Measurements from ENCODE around the gene WDR17. TPM values are rescaled to one million over a fixed set of nuclear protein-coding genes. Genes with fewer than 3 reads are reported as not detected.
A peak's percentile ranks its signal among the peaks of the same experiment; 100 is the strongest.

WDR17 gene
- total RNA-seq, 4 donors from 2014 or later: 0.57 to 6.7 (median 1.8) TPM

DNA sequence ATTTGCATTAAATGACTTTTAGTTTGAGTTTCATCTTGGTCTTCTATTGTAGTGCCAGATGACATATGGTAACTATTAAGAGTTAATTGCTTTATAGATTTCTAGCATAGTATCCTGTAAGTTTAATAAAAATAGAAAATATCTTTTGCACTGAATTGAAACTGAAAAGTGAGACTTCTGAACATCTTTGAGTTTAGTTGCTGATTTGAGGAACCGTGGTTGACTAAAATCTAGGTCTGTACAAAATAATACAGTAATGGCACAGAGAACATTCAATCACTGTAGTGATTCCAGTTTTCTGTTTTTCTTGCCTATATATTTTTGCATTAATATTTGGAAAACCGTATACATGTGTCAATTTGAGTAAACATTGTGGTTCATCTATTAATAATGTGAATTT lies 69.0 kb downstream of the WDR17 start:
- Histone ChIP-seq H3K27me3 (no peaks in the 10 kb centered on the region), H3K4me3 (no peak overlapping the region), H3K4me1 (no peaks in the 10 kb centered on the region), H3K36me3 (no peaks in the 10 kb centered on the region), H3K9me3 (no peaks in the 10 kb centered on the region), H3K27ac (no peak overlapping the region)
- no peak for DNase-seq
- TF ChIP-seq POLR2A (IDR thresholded peaks at IDR 0.05): no peak
- TF ChIP-seq, protein P1, sequence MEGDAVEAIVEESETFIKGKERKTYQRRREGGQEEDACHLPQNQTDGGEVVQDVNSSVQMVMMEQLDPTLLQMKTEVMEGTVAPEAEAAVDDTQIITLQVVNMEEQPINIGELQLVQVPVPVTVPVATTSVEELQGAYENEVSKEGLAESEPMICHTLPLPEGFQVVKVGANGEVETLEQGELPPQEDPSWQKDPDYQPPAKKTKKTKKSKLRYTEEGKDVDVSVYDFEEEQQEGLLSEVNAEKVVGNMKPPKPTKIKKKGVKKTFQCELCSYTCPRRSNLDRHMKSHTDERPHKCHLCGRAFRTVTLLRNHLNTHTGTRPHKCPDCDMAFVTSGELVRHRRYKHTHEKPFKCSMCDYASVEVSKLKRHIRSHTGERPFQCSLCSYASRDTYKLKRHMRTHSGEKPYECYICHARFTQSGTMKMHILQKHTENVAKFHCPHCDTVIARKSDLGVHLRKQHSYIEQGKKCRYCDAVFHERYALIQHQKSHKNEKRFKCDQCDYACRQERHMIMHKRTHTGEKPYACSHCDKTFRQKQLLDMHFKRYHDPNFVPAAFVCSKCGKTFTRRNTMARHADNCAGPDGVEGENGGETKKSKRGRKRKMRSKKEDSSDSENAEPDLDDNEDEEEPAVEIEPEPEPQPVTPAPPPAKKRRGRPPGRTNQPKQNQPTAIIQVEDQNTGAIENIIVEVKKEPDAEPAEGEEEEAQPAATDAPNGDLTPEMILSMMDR (IDR thresholded peaks at IDR 0.05): no peak

DNA sequence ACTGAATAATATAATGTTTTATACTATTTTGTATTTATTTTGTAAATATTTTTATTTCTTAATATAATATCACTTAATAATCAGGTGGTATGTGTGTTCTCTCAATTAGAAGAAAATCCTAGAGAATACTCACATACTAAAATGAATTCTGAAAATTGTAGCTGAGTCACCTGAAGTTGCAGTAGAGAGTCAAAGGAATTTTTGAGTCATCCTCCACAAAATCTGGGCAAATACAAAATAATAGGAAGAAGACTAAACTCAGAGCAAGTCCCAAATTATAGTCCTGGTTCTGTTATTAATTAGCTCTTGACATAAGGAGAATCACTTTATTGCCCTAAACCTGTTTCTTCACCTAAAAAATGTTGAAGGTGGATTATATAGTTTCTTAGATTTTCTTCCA lies 72.0 kb downstream of the WDR17 start:
- Histone ChIP-seq H3K4me3 (no peak overlapping the region), H3K9me3 (no peaks in the 10 kb centered on the region), H3K4me1 (no peaks in the 10 kb centered on the region), H3K27ac (no peak overlapping the region), H3K27me3 (no peaks in the 10 kb centered on the region), H3K36me3 (no peaks in the 10 kb centered on the region)
- TF ChIP-seq, protein P1 (IDR thresholded peaks at IDR 0.05): no peak
- TF ChIP-seq POLR2A (IDR thresholded peaks at IDR 0.05): no peak
- DNase-seq: no peak

DNA sequence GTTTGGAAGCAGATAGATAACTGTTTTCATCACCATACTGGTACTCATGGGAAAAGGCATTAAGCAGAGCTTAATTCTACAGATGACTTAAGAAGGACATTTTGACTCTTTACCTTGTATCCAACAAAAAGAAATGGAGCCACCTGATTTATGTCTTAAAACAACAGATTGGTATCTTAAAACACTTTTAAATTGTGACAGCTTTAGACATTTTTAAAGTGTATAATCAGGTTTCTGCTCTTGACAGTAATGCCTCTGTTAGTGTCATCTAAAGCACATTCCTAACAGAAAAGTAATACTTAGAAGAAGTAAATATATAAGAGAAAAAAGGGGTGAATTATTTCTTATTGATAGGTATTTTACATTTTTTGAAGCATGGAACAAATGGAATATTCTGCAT lies 73.9 kb downstream of the WDR17 start:
- no peaks in the 10 kb centered on the region for H3K4me1 ChIP-seq
- no peaks in the 10 kb centered on the region for H3K36me3 ChIP-seq
- no peaks in the 10 kb centered on the region for H3K27me3 ChIP-seq
- no peaks in the 10 kb centered on the region for H3K9me3 ChIP-seq
- H3K27ac ChIP-seq: no peak overlapping the region
- no peak for DNase-seq
- TF ChIP-seq POLR2A (IDR thresholded peaks at IDR 0.05): no peak
- TF ChIP-seq, protein P1 (IDR thresholded peaks at IDR 0.05): no peak
- no peak overlapping the region for H3K4me3 ChIP-seq

DNA sequence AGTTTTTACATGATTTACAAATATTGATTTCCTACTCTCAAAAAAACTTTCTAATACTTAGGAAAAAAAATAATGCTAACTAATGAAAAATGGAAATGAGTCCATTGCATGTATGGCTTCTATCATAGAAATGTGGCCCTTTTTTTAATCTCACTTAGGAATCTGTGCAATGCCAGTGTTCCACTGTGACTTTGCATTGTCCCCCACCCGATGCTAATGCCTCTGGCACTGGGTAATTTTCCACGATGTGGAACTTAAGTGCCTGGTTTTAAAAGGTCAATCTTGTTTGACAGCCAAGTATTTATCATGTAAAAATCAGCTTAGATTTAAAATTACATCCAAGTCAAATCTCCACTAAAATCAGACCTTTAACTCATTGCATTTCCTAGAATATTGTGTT lies 76.6 kb downstream of the WDR17 start:
- Histone ChIP-seq H3K9me3 (no peaks in the 10 kb centered on the region), H3K27me3 (no peaks in the 10 kb centered on the region), H3K27ac (no peak overlapping the region), H3K4me1 (no peaks in the 10 kb centered on the region), H3K36me3 (no peaks in the 10 kb centered on the region), H3K4me3 (no peak overlapping the region)
- no peak for DNase-seq
- no peak for TF ChIP-seq POLR2A (IDR thresholded peaks at IDR 0.05)
- TF ChIP-seq, protein P1 (IDR thresholded peaks at IDR 0.05): no peak

DNA sequence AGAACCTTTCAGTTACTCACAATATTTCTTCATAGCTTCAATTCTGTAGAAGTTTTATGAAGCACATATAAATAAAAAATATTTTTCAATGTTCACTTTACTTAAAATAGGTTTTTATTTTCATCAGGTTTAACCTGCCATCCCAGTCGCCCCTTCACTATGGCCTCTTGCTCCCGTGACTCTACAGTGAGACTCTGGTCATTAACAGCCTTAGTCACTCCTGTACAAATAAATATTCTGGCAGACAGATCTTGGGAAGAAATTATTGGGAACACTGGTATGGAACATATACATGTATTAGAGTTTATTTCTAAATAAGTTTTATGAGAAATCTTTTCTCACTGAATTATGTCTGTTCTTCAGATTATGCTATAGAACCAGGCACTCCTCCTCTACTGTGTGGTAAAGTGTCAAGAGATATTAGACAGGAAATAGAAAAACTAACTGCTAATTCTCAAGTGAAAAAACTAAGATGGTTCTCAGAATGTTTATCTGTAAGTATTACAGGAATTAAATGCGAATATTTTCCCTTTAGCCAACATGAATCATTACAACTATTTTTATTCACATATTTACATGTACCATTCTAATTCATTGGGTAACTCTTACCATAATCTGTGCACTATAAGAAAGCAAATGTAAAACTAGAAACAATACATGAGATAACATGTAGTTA lies 84.2 kb downstream of the WDR17 start:
- no peak overlapping the region for H3K4me3 ChIP-seq
- TF ChIP-seq, protein P1 (IDR thresholded peaks at IDR 0.05): no peak
- TF ChIP-seq POLR2A (IDR thresholded peaks at IDR 0.05): no peak
- no peaks in the 10 kb centered on the region for H3K27me3 ChIP-seq
- DNase-seq: no peak
- no peak overlapping the region for H3K27ac ChIP-seq
- H3K9me3 ChIP-seq: no peaks in the 10 kb centered on the region
- H3K36me3 ChIP-seq: no peaks in the 10 kb centered on the region
- no peaks in the 10 kb centered on the region for H3K4me1 ChIP-seq

DNA sequence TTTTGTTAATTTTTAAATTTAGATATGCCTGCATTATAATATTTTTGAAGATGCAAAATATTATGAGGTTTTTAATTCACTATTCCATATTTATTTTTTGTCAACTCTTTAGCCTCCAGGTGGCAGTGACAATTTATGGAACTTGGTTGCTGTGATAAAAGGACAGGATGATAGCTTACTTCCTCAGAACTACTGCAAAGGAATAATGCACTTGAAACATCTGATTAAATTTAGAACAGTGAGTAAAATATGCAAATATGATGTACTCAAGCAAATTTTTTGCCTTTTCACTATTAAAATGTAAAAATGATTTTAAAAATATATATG lies 84.7 kb downstream of the WDR17 start:
- TF ChIP-seq, protein P1 (IDR thresholded peaks at IDR 0.05): peak in 2 of 6 experiments; percentile 42 to 43
- TF ChIP-seq POLR2A (IDR thresholded peaks at IDR 0.05): no peak
- no peaks in the 10 kb centered on the region for H3K4me1 ChIP-seq
- DNase-seq: no peak
- H3K27me3 ChIP-seq: no peaks in the 10 kb centered on the region
- no peaks in the 10 kb centered on the region for H3K9me3 ChIP-seq
- H3K4me3 ChIP-seq: no peak overlapping the region
- H3K36me3 ChIP-seq: no peaks in the 10 kb centered on the region
- H3K27ac ChIP-seq: no peak overlapping the region

Measured in Peyer's patch (tissue), 4 donors.